Measurements from ENCODE around the gene SEPTIN8.

Gene SEPTIN8

DNA sequence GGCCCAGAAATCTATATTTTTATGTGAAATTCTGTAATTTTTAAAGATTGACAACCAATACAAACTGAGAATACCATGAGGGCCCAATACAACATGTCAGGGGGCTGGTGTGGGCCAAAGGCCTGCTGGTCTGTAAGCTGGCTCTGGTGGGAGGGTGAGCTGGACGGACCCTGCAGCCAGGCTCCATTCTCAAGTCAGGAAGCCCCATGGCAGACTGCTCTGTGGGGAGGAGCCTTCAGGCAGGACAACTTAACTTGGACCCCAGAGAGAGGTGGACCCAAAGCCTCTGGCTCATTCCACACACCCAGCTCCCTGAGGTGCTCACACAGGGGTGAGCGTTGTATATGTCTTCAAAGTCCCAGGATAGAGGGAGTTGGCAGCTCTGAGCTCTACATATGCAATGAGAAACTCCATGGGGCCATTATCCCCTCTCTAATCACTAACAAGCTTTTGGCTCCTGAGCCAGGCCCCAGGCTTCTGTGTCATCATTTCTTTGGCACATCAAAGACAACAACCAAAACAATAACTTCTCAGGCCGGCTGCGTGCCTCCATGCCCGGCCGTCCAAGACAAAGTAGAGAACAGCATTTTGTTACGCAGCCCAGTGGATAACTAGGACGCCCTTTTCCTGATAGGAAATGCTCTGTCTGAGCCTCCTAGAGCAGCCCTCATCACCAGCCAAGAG lies 6.4 kb downstream of the SEPTIN8 start:
- Mint-ChIP-seq H3K4me3 (no peak overlapping the region), H3K4me1 (no peaks in the 10 kb centered on the region), H3K27me3 (peaks cover 18 to 52% of the 10 kb centered on the region in 2 donors), H3K27ac (no peak overlapping the region), H3K36me3 (no peaks in the 10 kb centered on the region), H3K9me3 (no peaks in the 10 kb centered on the region)
- ATAC-seq (replicated peaks) (no peak), DNase-seq (no peak)

DNA sequence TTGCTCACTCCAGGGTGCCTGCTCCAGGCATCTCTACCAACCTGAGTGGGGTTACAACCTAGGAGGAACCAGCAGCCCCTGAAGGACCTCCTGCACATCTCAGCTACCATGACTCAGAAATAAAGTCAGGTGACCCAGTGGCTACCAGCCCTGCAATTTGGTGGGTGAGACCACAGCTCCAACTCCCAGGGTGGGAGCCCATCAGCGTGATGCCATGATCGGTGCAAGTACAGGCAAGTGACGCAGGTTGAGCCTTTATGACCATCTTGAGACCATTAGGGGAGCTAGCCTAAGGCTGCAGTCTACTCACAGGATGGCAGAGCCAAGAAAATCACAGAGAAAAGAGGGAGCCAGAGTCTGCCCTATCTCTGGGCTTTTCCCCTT lies 8.6 kb downstream of the SEPTIN8 start:
- Mint-ChIP-seq H3K36me3 (peaks cover 0 to 1% of the 10 kb centered on the region in 2 donors), H3K9me3 (no peaks in the 10 kb centered on the region), H3K27ac (no peak overlapping the region), H3K4me1 (no peaks in the 10 kb centered on the region), H3K4me3 (no peak overlapping the region), H3K27me3 (peaks cover 2 to 34% of the 10 kb centered on the region in 2 donors)
- ATAC-seq (replicated peaks) (no peak), DNase-seq (no peak)

DNA sequence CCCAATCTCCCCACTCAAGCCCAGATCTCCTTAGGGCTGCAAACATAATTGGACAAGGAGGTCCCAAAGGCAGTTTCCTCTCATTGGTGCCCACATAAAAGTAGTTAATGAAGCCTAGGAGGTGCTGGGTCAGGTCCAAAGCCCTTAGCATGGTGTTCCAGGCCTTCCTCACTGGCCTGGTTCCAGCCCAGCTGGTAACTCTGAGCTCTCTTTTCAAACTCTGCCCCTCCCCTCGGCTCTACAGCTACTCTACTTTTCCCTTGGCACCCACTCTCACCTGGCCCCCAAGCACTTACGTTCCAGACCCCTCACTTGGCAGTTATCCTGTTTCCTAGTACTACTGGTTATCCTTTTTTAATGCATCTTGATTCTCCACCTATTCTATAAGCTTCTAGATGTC lies 9.9 kb downstream of the SEPTIN8 start:
- Mint-ChIP-seq H3K4me1 (peaks cover 0 to 4% of the 10 kb centered on the region in 2 donors), H3K27me3 (peaks cover 0 to 21% of the 10 kb centered on the region in 2 donors), H3K36me3 (peaks cover 0 to 7% of the 10 kb centered on the region in 2 donors), H3K27ac (no peak overlapping the region), H3K4me3 (no peak overlapping the region), H3K9me3 (no peaks in the 10 kb centered on the region)
- ATAC-seq (replicated peaks) (no peak), DNase-seq (no peak)

DNA sequence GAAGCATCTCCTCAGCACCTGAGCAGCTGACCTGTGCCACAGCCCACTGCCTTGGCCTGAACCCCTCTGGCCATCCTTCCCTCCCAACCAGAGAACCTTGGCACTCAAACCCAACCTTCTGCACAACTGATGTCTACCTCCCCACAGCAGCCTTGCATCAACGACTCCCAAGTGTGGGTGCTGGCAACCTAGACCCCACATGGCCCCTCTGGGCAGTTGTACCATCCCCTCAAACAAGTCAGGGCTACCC lies 10.3 kb downstream of the SEPTIN8 start:
- H3K27me3 Mint-ChIP-seq: peaks cover 0 to 18% of the 10 kb centered on the region in 2 donors
- ATAC-seq (replicated peaks) (no peak), DNase-seq (no peak)
- no peak overlapping the region for H3K27ac Mint-ChIP-seq
- no peaks in the 10 kb centered on the region for H3K9me3 Mint-ChIP-seq
- H3K4me3 Mint-ChIP-seq: no peak overlapping the region
- H3K36me3 Mint-ChIP-seq: peaks cover 0 to 7% of the 10 kb centered on the region in 2 donors
- peaks cover 0 to 4% of the 10 kb centered on the region in 2 donors for H3K4me1 Mint-ChIP-seq

DNA sequence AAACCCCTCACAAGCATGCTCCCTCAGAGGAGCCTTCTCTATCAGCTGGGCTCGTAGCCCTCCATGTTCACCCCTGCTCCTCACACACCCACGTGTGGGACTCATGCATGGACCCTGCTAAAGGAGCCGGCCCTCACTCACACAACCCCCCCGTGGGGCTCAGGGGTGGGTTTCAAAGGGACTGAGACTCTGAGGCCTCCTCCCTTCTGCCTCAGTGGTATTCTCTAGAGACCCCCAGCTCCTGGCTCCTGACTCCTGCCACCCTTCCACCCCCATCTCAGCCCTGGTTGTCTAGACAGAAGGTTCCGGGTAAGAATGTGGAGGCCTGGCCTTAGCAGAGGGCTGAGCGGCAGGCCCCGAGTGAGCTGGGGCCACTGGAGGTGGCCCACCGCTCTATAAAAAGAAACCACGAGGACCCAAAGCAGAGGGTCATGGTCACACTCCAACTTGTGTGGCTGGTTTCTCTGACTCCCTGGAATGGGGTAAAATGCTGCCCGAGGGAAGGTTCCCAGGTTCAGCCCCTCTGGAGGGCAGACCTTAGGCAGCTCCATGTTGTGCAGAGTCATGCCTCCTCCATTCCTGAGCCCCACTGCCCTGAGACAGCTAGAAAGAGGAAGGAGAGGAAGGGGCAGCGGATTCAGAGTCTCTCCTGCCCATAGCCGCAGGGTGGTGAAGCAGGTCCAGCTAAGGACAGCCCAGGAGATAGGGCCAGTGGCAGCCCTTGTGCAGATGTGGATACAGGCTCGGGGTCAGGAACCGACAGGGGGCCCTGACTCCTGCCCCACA lies 10.8 kb downstream of the SEPTIN8 start:
- Mint-ChIP-seq H3K27ac (no peak overlapping the region), H3K9me3 (no peaks in the 10 kb centered on the region), H3K27me3 (peaks cover 0 to 18% of the 10 kb centered on the region in 2 donors), H3K36me3 (peaks cover 0 to 7% of the 10 kb centered on the region in 2 donors), H3K4me3 (no peak overlapping the region), H3K4me1 (peaks cover 0 to 4% of the 10 kb centered on the region in 2 donors)
- DNase-seq (no peak), ATAC-seq (replicated peaks) (no peak)

DNA sequence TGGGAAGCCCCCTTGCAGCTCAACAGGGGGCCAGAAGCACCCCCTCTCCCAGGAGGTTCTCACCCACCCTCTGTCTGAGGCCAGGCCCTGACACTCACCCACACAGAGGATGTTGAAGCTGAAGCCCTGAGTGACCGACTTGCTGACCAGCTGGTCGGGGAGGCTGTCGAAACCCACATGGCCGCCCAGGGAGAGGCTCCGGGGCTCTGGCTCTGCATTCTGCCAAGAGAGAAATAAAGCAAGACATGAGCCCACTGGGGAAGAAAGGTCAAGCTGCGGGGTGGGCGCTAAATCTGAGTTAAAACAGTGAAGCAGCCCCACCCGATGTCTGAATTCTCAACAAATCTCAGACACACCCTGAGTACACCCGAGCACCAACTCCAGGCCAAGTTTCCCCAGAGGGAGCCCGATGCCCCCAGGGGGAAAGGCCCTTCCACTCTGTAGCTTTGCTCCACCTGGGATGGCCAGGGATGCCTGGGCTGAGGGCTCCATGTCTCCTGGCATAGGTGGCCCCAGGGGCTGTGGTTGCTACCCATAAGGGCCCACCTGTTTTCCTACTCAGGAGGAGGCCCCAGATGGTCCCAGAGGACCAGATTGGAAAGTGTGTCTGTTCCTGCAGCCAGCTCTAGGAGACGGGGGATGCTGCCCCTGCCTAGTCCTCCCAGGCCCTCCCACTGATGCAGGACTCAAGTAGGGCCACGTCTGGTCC lies 11.6 kb downstream of the SEPTIN8 start:
- peaks cover 0 to 7% of the 10 kb centered on the region in 2 donors for H3K36me3 Mint-ChIP-seq
- no peak overlapping the region for H3K27ac Mint-ChIP-seq
- DNase-seq: no peak
- no peaks in the 10 kb centered on the region for H3K9me3 Mint-ChIP-seq
- H3K27me3 Mint-ChIP-seq: peaks cover 0 to 18% of the 10 kb centered on the region in 2 donors
- peaks cover 0 to 4% of the 10 kb centered on the region in 2 donors for H3K4me1 Mint-ChIP-seq
- H3K4me3 Mint-ChIP-seq: no peak overlapping the region
- ATAC-seq (replicated peaks): no peak

DNA sequence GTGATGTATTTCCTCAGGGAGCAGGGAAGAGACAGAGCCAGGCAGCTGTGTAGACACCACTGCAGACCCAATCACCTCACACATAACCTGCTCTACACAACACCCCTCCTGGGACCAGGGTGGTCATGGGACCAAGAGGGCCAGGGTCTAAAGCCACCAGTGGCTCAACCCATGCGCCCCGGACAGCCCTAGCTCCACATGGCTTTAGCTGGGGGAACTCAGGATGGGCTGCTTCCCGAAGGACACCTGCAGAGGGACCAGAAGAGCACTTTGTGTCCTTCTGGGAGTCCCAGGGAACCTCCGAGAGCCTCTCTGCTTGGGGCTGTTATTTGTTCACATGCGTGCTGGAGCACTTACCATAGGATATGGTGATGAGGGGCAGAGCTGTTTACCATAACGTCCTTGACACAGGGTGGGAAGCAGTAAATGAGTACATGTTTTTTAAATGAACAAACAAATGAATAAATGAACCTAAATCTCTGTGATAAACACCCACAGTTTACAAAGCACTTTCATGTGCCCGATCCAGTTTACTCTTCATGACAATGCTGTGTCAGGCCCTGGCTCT lies 12.3 kb downstream of the SEPTIN8 start:
- Mint-ChIP-seq H3K4me3 (no peak overlapping the region), H3K4me1 (peaks cover 0 to 4% of the 10 kb centered on the region in 2 donors), H3K36me3 (peaks cover 0 to 7% of the 10 kb centered on the region in 2 donors), H3K27me3 (peaks cover 0 to 18% of the 10 kb centered on the region in 2 donors), H3K27ac (no peak overlapping the region), H3K9me3 (no peaks in the 10 kb centered on the region)
- DNase-seq (no peak), ATAC-seq (replicated peaks) (no peak)

DNA sequence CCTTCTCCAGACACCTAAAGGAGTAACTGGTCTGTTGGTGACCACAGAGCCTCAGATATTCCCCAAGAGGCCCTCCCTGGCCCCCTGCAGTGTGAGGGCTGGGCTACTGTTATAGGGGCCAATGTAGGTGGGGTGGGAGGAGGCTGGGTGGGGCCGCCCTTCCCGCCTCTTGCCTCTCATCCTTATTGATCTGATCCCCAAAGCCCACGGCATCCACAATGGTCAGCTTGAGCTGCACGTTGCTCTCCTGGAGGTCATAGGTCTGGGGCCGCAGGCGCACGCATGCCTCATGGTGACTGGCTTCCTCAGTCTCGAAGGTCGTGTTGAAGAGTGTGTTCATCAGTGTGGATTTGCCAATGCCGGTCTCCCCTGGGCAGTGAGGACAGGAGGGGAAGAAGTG lies 13.0 kb downstream of the SEPTIN8 start:
- H3K27ac Mint-ChIP-seq: no peak overlapping the region
- peaks cover 0 to 7% of the 10 kb centered on the region in 2 donors for H3K36me3 Mint-ChIP-seq
- ATAC-seq (replicated peaks): no peak
- H3K4me3 Mint-ChIP-seq: no peak overlapping the region
- no peak for DNase-seq
- H3K4me1 Mint-ChIP-seq: peaks cover 0 to 4% of the 10 kb centered on the region in 2 donors
- H3K9me3 Mint-ChIP-seq: no peaks in the 10 kb centered on the region
- H3K27me3 Mint-ChIP-seq: peaks cover 0 to 18% of the 10 kb centered on the region in 2 donors

DNA sequence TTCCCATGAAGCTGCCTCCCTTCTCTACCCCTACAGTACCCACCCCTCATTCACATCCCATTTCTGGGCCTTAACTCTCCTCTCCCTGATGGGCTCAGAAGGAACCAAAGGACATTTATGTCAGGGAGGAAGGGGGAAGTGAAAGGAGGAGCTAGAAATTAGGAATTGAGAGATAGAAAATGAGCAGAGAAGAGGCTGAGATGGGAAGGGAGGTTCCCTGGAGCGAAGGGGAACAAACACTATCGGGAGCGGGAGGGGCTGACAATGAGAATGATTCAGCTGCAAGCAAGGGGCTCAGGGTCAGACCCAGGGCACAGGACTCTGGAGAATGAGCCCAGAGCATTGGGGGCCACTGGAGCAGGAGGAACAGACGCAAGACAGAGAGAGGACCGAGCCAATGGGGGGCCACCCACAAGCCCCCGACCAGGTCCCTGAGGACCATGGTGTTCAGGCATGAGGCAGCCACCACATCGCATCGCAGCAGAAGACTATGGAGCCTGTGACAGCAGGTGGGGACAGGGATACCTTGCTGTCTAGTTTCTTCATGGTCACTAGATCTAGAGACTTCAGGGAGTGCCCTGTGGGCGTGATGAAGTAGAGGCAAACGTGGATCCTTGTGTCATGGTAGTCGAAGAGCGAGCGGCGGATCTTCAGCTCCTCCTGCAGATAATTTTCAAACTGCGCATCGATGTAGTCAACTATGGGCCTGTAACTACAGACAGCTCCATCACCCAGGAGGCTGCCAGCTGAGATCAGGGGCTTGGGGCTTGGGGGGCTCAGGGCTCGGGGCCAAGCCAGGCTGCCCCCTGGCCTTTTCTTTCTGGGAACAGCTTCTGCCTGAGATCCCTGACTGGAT lies 13.6 kb downstream of the SEPTIN8 start:
- peaks cover 0 to 7% of the 10 kb centered on the region in 2 donors for H3K36me3 Mint-ChIP-seq
- peaks cover 0 to 12% of the 10 kb centered on the region in 2 donors for H3K27me3 Mint-ChIP-seq
- H3K27ac Mint-ChIP-seq: no peak overlapping the region
- no peaks in the 10 kb centered on the region for H3K9me3 Mint-ChIP-seq
- DNase-seq (no peak), ATAC-seq (replicated peaks) (no peak)
- H3K4me1 Mint-ChIP-seq: peaks cover 0 to 4% of the 10 kb centered on the region in 2 donors
- no peak overlapping the region for H3K4me3 Mint-ChIP-seq

DNA sequence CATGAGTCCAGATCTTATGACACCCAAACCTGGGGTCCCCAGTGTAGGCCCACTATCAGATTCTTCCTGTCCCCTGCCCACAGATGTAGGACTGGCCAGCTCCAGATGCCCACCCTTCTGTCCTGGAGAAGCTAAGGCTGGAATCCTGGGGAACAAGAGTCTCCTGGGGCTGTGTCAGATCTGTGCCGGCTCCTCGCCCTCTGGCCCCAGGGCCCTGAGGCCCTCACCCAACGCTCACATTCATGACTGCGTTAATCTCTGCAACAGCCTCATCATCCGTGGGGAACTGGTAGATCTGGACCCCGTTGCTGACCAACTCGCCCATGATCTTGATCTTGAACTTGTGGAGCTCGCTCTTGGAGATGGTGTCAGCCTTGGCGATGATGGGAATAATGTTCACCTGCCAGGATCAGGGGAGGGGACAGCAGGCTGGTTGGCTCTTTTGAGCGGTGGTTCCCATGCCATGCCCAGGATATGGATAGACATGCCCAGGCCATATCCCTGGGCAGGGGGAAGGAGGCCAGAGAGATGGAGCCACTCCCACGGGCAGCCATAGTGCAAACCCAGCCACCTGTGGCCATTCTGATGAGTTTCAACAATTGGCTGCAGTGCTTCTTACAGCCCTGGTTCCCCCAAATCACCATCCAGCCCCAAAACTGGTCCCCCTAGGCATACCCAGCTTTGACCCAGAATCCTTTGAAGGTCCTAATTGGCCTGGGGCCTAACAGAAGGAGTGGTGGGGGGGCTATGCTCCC lies 14.6 kb downstream of the SEPTIN8 start:
- peaks cover 0 to 10% of the 10 kb centered on the region in 2 donors for H3K27me3 Mint-ChIP-seq
- H3K4me1 Mint-ChIP-seq: peaks cover 0 to 4% of the 10 kb centered on the region in 2 donors
- no peak overlapping the region for H3K4me3 Mint-ChIP-seq
- peaks cover 0 to 7% of the 10 kb centered on the region in 2 donors for H3K36me3 Mint-ChIP-seq
- DNase-seq (no peak), ATAC-seq (replicated peaks) (no peak)
- no peaks in the 10 kb centered on the region for H3K9me3 Mint-ChIP-seq
- H3K27ac Mint-ChIP-seq: no peak overlapping the region

DNA sequence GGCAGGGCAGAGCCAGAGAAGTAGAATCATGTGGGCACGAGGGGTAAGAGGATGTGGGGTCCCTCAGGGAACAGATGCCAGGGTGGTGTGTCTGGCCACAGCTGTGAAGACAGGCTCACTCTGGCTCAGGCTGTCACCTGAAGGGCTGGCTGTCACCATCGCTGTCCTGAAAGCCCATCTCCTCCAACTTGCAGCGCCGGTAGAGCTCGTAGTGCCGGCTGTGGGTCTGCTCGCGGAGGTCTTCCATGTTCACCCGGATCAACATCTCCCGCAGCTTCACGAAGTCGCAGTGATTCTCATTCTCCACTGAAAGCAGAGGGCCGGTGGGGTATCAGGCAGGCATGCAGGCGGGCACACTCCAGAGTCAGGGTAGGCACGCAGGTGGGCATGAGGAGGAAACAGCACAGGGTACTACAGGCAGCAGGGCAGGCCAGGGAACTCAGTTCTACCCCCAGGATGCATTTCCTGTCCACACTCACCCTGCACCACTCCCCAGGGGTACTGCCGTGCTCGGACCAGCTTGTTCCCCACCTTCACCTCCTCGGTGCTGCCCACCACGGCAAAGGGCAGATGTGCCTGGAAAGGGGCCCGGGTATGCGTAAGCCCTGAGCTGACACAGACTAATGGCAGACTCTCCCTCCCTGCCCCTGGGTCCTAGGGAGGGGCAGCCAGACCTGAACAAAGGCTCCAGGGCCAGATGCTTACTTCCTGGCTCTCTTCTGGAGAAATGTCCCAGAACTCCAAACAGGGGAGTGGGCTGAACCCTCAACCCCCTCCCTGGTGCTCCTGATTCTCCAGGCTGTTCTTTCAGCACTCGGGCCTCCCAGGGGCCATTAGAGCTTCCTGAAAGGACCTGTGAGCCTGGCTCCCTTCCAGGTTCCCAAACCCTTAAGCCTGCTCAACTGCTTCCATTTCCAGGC lies 15.5 kb downstream of the SEPTIN8 start:
- no peaks in the 10 kb centered on the region for H3K9me3 Mint-ChIP-seq
- ATAC-seq (replicated peaks) (no peak), DNase-seq (no peak)
- peaks cover 0 to 4% of the 10 kb centered on the region in 2 donors for H3K4me1 Mint-ChIP-seq
- H3K4me3 Mint-ChIP-seq: no peak overlapping the region
- H3K36me3 Mint-ChIP-seq: peaks cover 0 to 7% of the 10 kb centered on the region in 2 donors
- no peak overlapping the region for H3K27ac Mint-ChIP-seq
- H3K27me3 Mint-ChIP-seq: peaks cover 0 to 2% of the 10 kb centered on the region in 2 donors

DNA sequence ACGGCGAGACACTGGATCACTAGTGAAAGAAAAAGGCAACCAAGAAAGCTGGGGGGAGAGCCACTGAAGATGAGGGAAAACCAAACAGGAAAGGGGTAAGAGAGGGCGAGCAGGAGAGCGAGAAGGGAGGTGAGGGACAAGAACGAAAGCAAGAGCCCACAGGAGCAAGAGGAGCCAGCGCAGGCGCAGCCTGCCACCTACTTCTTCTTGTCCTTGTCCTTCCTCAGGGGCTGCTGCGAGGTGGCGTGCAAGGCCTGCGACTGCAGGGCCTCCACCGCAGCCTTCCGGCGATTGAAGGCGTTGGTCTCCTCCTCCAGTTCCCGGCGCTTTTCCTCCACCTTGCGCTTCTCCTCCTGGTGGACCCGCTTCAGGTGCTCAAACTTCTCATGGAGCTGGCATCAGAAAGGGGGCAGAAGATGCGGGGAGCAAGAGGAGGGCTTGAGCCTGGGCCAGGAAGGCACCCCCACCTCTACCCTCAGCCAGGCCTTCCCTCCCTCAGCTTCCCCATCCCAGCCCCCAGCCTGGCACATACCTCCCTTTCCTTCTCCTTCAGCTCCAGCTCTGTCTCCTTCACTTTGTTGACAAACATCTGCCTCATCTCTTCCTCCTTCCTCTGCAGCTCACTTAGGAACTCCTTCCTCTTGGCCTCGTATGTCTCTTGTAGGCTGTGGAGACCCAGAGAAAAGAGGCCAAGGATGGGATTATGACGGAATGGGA lies 16.3 kb downstream of the SEPTIN8 start:
- H3K36me3 Mint-ChIP-seq: peaks cover 0 to 7% of the 10 kb centered on the region in 2 donors
- peaks cover 0 to 4% of the 10 kb centered on the region in 2 donors for H3K4me1 Mint-ChIP-seq
- ATAC-seq (replicated peaks): no peak
- no peaks in the 10 kb centered on the region for H3K9me3 Mint-ChIP-seq
- H3K27me3 Mint-ChIP-seq: no peaks in the 10 kb centered on the region
- no peak overlapping the region for H3K27ac Mint-ChIP-seq
- DNase-seq: no peak
- H3K4me3 Mint-ChIP-seq: no peak overlapping the region
